OCI-LY7 (cell line): Measurements from ENCODE around the gene CCDC51.

Source experiments
- CTCF ChIP-seq: fragments of 200-600 bp; sonication (generic); conservative IDR thresholded peaks from 2 replicates; pipeline ENCODE4 v1.5.1; 2014; ENCODE audit warnings: mild to moderate bottlenecking, antibody characterized with exemption, low read length, moderate library complexity, mixed read lengths
- EZH2phosphoT487 ChIP-seq: fragments of 200-600 bp; sonication (generic); IDR thresholded peaks from 2 replicates; pipeline ENCODE4 v1.6.1; 2018; ENCODE audit warnings: low read depth, borderline replicate concordance, mild to moderate bottlenecking, mixed run types, antibody characterized with exemption, low read length, moderate library complexity, mixed read lengths

- no peak for TF ChIP-seq CTCF
- TF ChIP-seq EZH2phosphoT487: no peak
These were observed 34.5 kb downstream of the CCDC51 start for GRCh38 chr3:48405343-48405881.
